Gastrocnemius medialis (tissue), 4 donors: ENCODE data around the gene OLR1.

ENCODE experiments used
- POLR2A ChIP-seq, 2 donors: fragments of 450-650 bp; IDR thresholded peaks; one replicate each; pipeline ENCODE4 v1.6.1; 2017; ENCODE audit warnings: antibody characterized with exemption in 2 of 2, mild to moderate bottlenecking in 2 of 2, moderate library complexity in 2 of 2
- TF ChIP-seq, protein P1 (sequence below), 5 experiments: fragments of 450-650 bp in 3 of 5; fragments of 200-600 bp in 2 of 5; sonication (generic) in 2 of 5; IDR thresholded peaks in 4 of 5; conservative IDR thresholded peaks in 1 of 5; 1 replicate in 4 of 5; 2 replicates in 1 of 5; pipeline ENCODE4 v1.5.1; 2016 to 2019; ENCODE audit warnings: antibody characterized with exemption in 5 of 5, mild to moderate bottlenecking in 3 of 5, moderate library complexity in 3 of 5

DNA sequence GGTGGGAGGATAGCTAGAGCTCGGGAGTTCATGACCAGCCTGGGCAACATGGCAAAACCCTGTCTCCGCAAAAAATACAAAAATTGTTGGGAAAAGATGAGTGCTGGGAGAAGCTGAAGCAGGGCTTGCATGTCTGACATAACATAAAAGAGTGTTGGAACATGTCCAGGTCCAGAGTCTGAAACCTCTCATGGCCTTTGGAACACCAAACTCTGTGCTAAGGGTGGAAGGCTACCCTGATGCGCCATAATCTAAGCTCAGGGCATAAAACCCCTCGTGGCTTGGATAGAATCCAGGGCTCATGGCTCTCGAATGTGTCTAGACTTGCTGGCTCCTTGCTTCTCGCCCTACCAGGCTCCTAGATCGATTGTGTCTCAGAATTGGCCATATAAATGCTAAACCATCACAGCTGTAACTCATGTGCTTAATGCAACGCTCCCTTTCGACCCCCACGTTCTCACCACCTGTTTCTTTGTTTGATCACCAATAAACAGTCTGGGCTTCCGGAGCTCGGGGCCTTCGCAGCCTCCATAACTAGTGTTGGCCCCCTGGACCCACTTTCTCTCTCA is 35.2 kb downstream of the OLR1 start:
- TF ChIP-seq, protein P1, sequence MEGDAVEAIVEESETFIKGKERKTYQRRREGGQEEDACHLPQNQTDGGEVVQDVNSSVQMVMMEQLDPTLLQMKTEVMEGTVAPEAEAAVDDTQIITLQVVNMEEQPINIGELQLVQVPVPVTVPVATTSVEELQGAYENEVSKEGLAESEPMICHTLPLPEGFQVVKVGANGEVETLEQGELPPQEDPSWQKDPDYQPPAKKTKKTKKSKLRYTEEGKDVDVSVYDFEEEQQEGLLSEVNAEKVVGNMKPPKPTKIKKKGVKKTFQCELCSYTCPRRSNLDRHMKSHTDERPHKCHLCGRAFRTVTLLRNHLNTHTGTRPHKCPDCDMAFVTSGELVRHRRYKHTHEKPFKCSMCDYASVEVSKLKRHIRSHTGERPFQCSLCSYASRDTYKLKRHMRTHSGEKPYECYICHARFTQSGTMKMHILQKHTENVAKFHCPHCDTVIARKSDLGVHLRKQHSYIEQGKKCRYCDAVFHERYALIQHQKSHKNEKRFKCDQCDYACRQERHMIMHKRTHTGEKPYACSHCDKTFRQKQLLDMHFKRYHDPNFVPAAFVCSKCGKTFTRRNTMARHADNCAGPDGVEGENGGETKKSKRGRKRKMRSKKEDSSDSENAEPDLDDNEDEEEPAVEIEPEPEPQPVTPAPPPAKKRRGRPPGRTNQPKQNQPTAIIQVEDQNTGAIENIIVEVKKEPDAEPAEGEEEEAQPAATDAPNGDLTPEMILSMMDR (IDR thresholded peaks at IDR 0.05 in 4 of 5, conservative IDR thresholded peaks at IDR 0.05 in 1 of 5) = no peak
- TF ChIP-seq POLR2A (IDR thresholded peaks at IDR 0.05) = no peak
